GM20000 (cell line): ENCODE results near the gene PSME4.
"Not testable (repeated sequence)": the region's sequence is repeated elsewhere in the genome, so short reads cannot be mapped to it uniquely, and the experiment has no call there.

Source experiments
- DNase-seq: peaks from one replicate; pipeline ENCODE4 v3.0.0; 2012; ENCODE audit warnings: low spot score
- TF ChIP-seq, protein P1 (sequence below): IDR thresholded peaks from 2 replicates; pipeline ENCODE4 v1.5.1; 2012; ENCODE audit warnings: mild to moderate bottlenecking, control low read depth; ENCODE audit errors: extremely low read depth, missing control alignments

The PSME4 gene

GRCh38 chr2:53865264-53865663 lies 105.5 kb downstream of the PSME4 start:
- TF ChIP-seq, protein P1, sequence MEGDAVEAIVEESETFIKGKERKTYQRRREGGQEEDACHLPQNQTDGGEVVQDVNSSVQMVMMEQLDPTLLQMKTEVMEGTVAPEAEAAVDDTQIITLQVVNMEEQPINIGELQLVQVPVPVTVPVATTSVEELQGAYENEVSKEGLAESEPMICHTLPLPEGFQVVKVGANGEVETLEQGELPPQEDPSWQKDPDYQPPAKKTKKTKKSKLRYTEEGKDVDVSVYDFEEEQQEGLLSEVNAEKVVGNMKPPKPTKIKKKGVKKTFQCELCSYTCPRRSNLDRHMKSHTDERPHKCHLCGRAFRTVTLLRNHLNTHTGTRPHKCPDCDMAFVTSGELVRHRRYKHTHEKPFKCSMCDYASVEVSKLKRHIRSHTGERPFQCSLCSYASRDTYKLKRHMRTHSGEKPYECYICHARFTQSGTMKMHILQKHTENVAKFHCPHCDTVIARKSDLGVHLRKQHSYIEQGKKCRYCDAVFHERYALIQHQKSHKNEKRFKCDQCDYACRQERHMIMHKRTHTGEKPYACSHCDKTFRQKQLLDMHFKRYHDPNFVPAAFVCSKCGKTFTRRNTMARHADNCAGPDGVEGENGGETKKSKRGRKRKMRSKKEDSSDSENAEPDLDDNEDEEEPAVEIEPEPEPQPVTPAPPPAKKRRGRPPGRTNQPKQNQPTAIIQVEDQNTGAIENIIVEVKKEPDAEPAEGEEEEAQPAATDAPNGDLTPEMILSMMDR = no peak
- no peak for DNase-seq

DNA sequence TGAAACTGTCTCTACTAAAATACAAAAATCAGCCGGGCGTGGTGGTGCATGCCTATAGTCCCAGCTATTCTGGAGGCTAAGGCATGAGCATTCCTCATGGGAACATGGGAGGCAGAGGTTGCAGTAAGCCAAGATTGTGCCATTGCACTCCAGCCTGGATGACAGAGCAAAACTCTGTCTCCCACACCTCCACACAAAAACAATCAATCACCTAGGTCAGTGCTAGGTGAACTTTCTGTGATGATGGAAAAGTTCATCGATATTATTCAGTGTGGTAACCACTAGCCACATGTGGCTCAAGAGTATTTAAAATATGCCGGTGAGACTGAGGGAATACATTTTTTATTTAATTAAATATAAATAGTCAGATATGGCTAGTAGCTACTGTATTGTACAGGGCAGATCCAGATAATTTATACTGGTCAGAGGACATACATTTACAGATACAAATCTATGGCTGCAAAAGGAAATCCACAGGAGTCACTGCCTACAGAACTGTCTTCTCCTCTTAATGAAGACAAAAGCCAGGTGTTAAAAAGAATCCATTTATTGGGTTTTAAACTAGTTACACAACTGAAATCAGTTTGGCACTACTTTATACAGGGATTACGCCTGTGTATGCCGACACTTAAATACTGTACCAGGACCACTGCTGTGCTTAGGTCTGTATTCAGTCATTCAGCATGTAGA lies 107.1 kb downstream of the PSME4 start:
- TF ChIP-seq, protein P1 = no peak
- no peak for DNase-seq

DNA sequence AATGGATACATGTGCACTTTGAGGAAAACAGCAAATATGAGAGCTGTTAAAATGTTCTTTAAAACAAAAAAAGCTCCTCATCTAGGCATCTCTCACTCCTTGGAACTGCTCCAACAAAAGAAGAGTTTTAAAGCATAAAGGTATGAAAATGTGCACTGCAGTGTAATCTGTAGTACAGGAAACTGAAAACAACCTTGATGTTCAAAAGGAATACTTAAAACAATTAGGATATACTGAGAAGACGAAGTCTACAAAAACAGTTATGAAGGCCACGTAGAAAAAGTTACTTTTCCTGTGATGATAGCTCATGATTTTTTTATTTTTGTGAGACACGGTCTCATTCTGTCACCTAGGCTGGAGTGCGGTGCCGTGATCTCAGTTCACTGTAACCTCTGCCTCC lies 109.0 kb downstream of the PSME4 start:
- no peak for DNase-seq
- TF ChIP-seq, protein P1 = no peak

GRCh38 chr2:53859206-53860181 lies 111.3 kb downstream of the PSME4 start, which contains the start of gene GPR75:
GPR75 (minus strand) TSS chr2:53859967; CDS start chr2:53854756, 5,211 bp downstream.
- DNase-seq = no peak
- TF ChIP-seq, protein P1 = no peak

- no peak for DNase-seq
- TF ChIP-seq, protein P1 = no peak
These were observed 114.5 kb downstream of the PSME4 start for GRCh38 chr2:53856272-53856671.

DNA sequence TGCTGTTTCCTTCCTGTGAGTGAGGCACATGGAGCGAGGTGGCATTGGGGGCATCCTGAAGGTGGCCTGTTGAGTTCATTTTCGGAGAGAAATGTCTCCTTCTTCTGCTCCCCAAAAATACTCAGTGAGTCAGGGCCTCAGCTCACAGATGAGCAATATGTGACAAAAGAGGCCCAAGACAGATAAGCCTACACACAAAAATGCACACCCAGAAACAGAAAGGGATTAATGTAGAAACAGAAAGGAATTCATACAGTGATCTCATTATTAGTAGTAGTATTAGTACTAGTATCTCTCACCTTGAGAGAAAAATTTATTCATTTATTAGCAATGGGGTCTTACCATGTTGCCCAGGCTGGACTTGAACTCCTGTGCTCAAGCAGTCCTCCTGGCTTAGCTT lies 116.1 kb downstream of the PSME4 start:
- DNase-seq = no peak
- TF ChIP-seq, protein P1 = no peak

DNA sequence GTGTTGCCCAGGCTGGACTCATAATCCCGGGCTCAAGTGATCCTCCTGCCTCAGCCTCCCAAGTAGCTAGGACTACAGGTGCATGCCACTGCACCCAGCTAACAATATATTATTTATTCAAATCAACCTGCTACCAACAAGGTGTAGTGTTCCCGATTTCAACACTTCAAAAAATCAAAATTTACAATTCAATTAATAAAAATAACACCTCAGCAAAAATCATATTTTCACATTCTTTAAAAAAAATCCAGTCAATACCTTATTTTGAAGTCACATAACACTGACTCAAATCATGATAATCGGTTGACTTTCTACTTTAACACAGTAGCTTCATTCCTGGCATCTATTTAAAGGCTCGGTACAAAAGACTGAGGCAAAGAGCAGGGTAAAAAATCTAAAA lies 118.3 kb downstream of the PSME4 start:
- no peak for DNase-seq
- TF ChIP-seq, protein P1 = no peak

DNA sequence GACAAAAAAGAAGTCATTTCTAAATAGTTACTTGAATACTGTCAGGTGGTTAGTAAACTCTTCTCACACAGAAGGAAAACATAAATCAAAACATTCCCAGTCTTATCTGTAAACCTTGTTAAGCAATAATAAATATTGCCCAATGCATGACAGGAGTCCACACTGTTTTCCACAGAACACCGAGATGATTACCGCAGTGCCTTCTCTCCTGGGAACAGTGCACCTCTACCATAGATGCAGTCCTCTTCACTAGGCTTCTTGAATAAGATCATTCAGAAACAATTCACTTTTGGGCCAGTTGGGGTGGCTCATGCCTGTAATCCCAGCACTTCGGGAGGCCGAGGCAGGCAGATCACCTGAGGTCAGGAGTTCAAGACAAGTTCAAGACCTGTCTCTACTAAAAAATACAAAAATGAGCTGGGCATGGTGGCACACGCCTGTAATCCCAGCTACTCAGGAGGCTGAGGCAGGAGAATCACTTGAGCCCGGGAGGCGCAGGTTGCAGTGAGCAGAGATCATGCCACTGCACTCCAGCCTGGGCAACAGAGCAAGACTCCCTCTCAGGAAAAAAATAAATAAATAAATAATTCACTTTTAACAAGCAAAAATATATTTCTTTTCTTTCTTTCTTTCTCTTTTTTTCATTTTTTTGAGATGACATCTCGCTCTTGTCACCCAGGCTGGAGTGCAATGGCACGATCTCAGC lies 119.6 kb downstream of the PSME4 start:
- not testable (repeated sequence) for DNase-seq
